ENCODE data around the gene FLT3.
A peak's percentile ranks its signal among the peaks of the same experiment; 100 is the strongest.

DNA sequence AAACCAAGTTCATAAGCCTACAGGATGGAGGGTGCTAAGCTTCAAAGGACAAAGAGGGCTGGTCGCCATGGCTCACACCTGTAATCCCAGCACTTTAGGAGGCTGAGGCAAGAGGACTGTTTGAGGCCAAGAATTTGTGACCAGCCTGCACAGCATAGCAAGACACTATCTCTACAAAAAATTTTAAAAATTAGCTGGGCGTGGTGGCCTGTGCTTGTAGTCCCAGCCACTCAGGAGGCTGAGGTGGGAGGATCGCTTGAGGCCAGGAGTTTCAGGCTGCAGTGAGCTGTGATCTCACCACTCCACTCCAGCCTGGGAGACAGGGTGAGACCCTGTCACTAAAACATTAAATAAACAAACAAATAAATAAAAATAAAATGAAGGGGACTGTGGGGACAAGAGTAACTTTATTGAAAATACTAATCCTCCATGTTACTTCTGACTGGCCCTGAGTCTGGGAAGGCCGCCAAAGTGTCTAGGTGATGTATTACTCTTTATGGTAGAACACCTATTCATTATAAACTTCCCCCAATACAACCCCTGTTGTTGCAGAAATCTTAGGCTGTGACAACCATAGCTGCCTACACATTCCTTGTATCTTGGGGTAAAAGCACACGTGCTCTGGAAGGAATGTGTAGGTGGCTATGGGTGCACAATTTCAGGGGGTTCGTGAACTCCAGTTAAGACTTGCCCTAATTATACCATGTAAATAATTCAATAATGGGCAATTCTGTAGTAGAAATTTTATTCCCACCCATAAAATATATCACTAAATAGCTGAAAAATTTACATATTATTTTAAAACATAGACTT lies 97.3 kb downstream of the FLT3 start:
- TF ChIP-seq, protein P1, sequence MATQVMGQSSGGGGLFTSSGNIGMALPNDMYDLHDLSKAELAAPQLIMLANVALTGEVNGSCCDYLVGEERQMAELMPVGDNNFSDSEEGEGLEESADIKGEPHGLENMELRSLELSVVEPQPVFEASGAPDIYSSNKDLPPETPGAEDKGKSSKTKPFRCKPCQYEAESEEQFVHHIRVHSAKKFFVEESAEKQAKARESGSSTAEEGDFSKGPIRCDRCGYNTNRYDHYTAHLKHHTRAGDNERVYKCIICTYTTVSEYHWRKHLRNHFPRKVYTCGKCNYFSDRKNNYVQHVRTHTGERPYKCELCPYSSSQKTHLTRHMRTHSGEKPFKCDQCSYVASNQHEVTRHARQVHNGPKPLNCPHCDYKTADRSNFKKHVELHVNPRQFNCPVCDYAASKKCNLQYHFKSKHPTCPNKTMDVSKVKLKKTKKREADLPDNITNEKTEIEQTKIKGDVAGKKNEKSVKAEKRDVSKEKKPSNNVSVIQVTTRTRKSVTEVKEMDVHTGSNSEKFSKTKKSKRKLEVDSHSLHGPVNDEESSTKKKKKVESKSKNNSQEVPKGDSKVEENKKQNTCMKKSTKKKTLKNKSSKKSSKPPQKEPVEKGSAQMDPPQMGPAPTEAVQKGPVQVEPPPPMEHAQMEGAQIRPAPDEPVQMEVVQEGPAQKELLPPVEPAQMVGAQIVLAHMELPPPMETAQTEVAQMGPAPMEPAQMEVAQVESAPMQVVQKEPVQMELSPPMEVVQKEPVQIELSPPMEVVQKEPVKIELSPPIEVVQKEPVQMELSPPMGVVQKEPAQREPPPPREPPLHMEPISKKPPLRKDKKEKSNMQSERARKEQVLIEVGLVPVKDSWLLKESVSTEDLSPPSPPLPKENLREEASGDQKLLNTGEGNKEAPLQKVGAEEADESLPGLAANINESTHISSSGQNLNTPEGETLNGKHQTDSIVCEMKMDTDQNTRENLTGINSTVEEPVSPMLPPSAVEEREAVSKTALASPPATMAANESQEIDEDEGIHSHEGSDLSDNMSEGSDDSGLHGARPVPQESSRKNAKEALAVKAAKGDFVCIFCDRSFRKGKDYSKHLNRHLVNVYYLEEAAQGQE (IDR thresholded peaks at IDR 0.05; ENCODE audit: low read depth): no peak
- no peak for TF ChIP-seq CREB1 (IDR thresholded peaks at IDR 0.05; ENCODE audit: low read depth)
- no peak for TF ChIP-seq EP300 (IDR thresholded peaks at IDR 0.05; ENCODE audit: borderline replicate concordance)
- no peak for TF ChIP-seq RAD21 (IDR thresholded peaks at IDR 0.05; ENCODE audit: low read depth)
- no peak for TF ChIP-seq YY1 (IDR thresholded peaks at IDR 0.05; ENCODE audit: low read depth)
- TF ChIP-seq TEAD4 (IDR thresholded peaks at IDR 0.05): peak; percentile 69
- TF ChIP-seq TCF12 (IDR thresholded peaks at IDR 0.05; ENCODE audit: low read depth): no peak
- TF ChIP-seq TAF1 (IDR thresholded peaks at IDR 0.05; ENCODE audit: low read depth): no peak
- TF ChIP-seq EGR1 (IDR thresholded peaks at IDR 0.05): peak; percentile 60
- TF ChIP-seq NFIC (IDR thresholded peaks at IDR 0.05): no peak
- no peak for TF ChIP-seq ZBTB7A (IDR thresholded peaks at IDR 0.05; ENCODE audit: low read depth)
- TF ChIP-seq, protein P2, sequence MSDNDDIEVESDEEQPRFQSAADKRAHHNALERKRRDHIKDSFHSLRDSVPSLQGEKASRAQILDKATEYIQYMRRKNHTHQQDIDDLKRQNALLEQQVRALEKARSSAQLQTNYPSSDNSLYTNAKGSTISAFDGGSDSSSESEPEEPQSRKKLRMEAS (IDR thresholded peaks at IDR 0.05): 0 out of 2 replicates have a peak, but pooled peaks have one; percentile 24
- TF ChIP-seq FOXM1 (IDR thresholded peaks at IDR 0.05; ENCODE audit: borderline replicate concordance, low read depth): no peak

Measured in Ishikawa (cell line).